ENCODE results near the gene OR5AL1. TPM values are rescaled to one million over a fixed set of nuclear protein-coding genes. Genes with fewer than 3 reads are reported as not detected.
"Not testable (repeated sequence)": the region's sequence is repeated elsewhere in the genome, so short reads cannot be mapped to it uniquely, and the experiment has no call there.

The OR5AL1 gene
- polyA plus RNA-seq, result not detected

DNA sequence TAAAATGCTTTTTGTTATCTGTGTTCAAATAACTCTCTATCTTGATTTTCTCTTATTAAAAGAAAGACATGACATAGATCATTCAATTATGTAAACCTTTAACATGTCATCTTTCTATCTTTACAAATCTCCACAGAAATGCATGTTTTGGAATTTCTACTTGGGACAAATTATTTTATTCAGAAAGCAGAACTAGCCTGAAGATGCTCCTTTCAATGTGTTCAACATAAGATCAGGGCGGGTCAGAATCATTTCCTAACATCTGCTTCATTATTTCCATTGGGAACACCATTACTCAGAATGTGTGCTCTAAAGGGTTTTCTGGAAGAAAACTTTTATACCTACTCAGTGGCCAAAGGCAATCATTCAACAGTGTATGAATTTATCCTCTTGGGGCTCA lies at the start of gene OR5AL1:
OR5AL1 (plus strand) TSS at position 301 of the 400 bp plus-strand sequence.
- peaks cover 8 to 54% (median 23%) of the 10 kb centered on the region in 6 donors for H3K9me3 Mint-ChIP-seq
- no peak within 1 kb of the TSS for H3K4me3 Mint-ChIP-seq
- no peak within 1 kb of the TSS for H3K27ac Mint-ChIP-seq
- H3K4me1 Mint-ChIP-seq, result no peaks in the 10 kb centered on the region
- no peak for DNase-seq
- H3K27me3 Mint-ChIP-seq (ENCODE audit: low read depth in 3 of 3), result peaks cover 0 to 4% (median 1%) of the 10 kb centered on the region in 3 donors
- no peaks in the 10 kb centered on the region for H3K36me3 Mint-ChIP-seq

- DNase-seq, result no peak
- H3K27ac Mint-ChIP-seq, result no peak within 1 kb of the TSS
- no peaks in the 10 kb centered on the region for H3K36me3 Mint-ChIP-seq
- H3K27me3 Mint-ChIP-seq (ENCODE audit: low read depth in 3 of 3), result no peaks in the 10 kb centered on the region
- peaks cover 15 to 36% (median 33%) of the 10 kb centered on the region in 6 donors for H3K9me3 Mint-ChIP-seq
- no peak within 1 kb of the TSS for H3K4me3 Mint-ChIP-seq
- no peaks in the 10 kb centered on the region for H3K4me1 Mint-ChIP-seq
These were observed 37.2 kb upstream of the OR5AL1 start, which contains the start of gene OR8U1 for GRCh38 chr11:56375324-56375723. Gene OR8U1, plus strand, starts transcription at chr11:56375624. Its CDS starts 0 bp downstream, at chr11:56375624.

DNA sequence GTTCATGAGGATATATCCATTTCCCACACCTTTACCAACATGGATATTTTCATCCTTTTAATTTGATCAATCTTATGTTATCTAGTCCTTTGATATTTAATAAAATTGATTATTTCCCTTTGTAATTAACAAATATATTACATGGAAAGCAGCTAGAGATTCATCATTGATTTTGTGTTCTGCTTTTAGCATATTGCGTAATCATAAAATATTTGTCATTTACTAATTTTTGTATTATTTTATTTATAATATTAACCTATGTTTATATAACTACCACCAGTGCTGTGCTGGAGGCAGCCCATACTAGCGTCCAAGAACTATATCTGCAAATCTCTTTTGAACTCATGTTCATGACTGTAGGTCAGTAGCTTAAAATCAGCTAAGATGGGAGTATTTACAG lies 32.4 kb upstream of the OR5AL1 start:
- H3K27ac Mint-ChIP-seq, result no peak overlapping the region
- H3K4me3 Mint-ChIP-seq, result no peak overlapping the region

DNA sequence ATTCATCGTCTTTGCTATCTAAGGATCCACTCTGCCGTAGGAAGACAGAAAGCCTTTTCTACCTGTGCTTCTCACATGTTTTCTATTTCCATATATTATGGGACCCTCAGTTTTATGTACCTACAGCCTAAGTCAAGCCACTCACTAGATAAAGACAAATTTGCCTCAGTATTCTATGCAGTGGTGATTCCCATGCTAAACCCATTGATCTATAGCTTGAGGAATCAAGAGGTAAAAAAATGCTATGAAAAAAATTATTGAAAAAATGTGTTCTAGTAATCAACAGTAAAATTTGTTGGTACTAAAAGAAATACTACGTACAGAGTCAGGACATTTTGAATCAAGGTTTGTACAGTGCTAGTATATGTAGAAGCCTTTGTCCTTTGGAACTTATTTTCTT lies 18.1 kb upstream of the OR5AL1 start:
- Mint-ChIP-seq H3K27ac (no peak overlapping the region), H3K4me3 (no peak overlapping the region), H3K9me3 (peaks cover 7 to 60% (median 30%) of the 10 kb centered on the region in 6 donors), H3K27me3 (ENCODE audit: low read depth in 3 of 3) (peaks cover 0 to 2% (median 0%) of the 10 kb centered on the region in 3 donors), H3K4me1 (no peaks in the 10 kb centered on the region), H3K36me3 (no peaks in the 10 kb centered on the region)
- no peak for DNase-seq

More for the DNA sequence above, 32.4 kb upstream of the OR5AL1 start:
- no peak for DNase-seq
- Mint-ChIP-seq H3K36me3 (no peaks in the 10 kb centered on the region), H3K9me3 (peaks cover 19 to 33% (median 25%) of the 10 kb centered on the region in 6 donors), H3K4me1 (no peaks in the 10 kb centered on the region), H3K27me3 (ENCODE audit: low read depth in 3 of 3) (no peaks in the 10 kb centered on the region)

DNA sequence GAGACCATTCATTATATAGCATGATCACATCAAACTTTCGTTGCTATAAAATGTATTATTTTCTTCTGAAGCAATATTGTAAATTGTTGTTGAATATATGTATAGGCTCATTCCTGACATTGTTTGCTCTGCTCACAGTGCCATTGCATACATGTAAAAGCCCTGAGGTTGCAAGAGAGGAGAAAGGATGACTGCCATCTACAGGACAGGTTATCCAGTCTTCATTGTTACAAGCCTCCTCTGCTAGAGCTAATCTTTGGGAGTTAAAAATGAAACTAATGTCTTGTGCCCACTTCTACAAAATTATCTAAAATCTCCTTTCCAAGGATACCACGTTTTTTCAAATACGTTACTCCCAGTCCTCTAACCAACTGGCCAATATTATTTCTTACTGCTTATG lies 16.4 kb upstream of the OR5AL1 start:
- peaks cover 0 to 2% (median 0%) of the 10 kb centered on the region in 3 donors for H3K27me3 Mint-ChIP-seq (ENCODE audit: low read depth in 3 of 3)
- no peak for DNase-seq
- H3K9me3 Mint-ChIP-seq, result peaks cover 10 to 56% (median 27%) of the 10 kb centered on the region in 6 donors
- no peak overlapping the region for H3K27ac Mint-ChIP-seq
- H3K4me1 Mint-ChIP-seq, result no peaks in the 10 kb centered on the region
- H3K4me3 Mint-ChIP-seq, result no peak overlapping the region
- H3K36me3 Mint-ChIP-seq, result no peaks in the 10 kb centered on the region

GRCh38 chr11:56401858-56402461 lies 10.5 kb upstream of the OR5AL1 start:
- not testable (repeated sequence) for H3K4me3 Mint-ChIP-seq; H3K36me3 Mint-ChIP-seq; H3K4me1 Mint-ChIP-seq; DNase-seq; H3K27ac Mint-ChIP-seq; H3K27me3 Mint-ChIP-seq (ENCODE audit: low read depth in 3 of 3)
- peaks cover 20 to 56% (median 32%) of the 10 kb centered on the region in 6 donors for H3K9me3 Mint-ChIP-seq

DNA sequence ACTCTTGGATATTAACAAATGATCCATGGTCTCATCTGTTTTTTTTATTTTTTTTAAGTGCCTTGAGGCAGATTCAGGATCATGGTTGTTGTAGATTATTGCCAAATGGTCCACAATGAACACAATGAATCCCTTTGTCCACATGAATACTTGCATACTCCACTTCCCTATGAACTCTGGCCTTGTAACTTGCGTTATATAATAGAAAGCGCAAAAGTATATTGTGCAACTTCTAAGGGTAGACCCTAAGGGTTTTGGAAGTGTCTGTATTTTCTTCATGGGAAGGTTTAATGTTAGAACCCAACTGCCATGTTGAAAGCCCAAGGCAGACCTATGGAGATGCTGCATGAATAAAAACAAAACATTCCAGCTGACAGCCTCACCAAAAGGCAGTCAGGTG lies 8.1 kb upstream of the OR5AL1 start:
- no peak for DNase-seq
- Mint-ChIP-seq H3K4me3 (no peak overlapping the region), H3K36me3 (no peaks in the 10 kb centered on the region), H3K9me3 (peaks cover 23 to 63% (median 44%) of the 10 kb centered on the region in 6 donors), H3K27ac (no peak overlapping the region), H3K4me1 (no peaks in the 10 kb centered on the region), H3K27me3 (ENCODE audit: low read depth in 3 of 3) (no peaks in the 10 kb centered on the region)

- Mint-ChIP-seq H3K36me3 (no peaks in the 10 kb centered on the region), H3K9me3 (peaks cover 16 to 63% (median 35%) of the 10 kb centered on the region in 6 donors), H3K4me3 (no peak overlapping the region), H3K27me3 (ENCODE audit: low read depth in 3 of 3) (peaks cover 0 to 4% (median 0%) of the 10 kb centered on the region in 3 donors), H3K4me1 (no peaks in the 10 kb centered on the region), H3K27ac (no peak overlapping the region)
- DNase-seq, result no peak
These were observed 1.7 kb upstream of the OR5AL1 start for GRCh38 chr11:56410801-56411200.

- no peaks in the 10 kb centered on the region for H3K27me3 Mint-ChIP-seq (ENCODE audit: low read depth in 3 of 3)
- no peaks in the 10 kb centered on the region for H3K36me3 Mint-ChIP-seq
- no peak for DNase-seq
- H3K4me1 Mint-ChIP-seq, result no peaks in the 10 kb centered on the region
- H3K4me3 Mint-ChIP-seq, result no peak overlapping the region
- peaks cover 0 to 64% (median 19%) of the 10 kb centered on the region in 6 donors for H3K9me3 Mint-ChIP-seq
- no peak overlapping the region for H3K27ac Mint-ChIP-seq
These were observed 41.0 kb downstream of the OR5AL1 start for GRCh38 chr11:56453521-56453920.

GRCh38 chr11:56457076-56457475 lies 44.6 kb downstream of the OR5AL1 start:
- no peak for DNase-seq
- no peak overlapping the region for H3K4me3 Mint-ChIP-seq
- no peaks in the 10 kb centered on the region for H3K4me1 Mint-ChIP-seq

More at GRCh38 chr11:56457076-56457475, 44.6 kb downstream of the OR5AL1 start:
- Mint-ChIP-seq H3K36me3 (no peaks in the 10 kb centered on the region), H3K27ac (no peak overlapping the region), H3K9me3 (peaks cover 0 to 66% (median 19%) of the 10 kb centered on the region in 6 donors), H3K27me3 (ENCODE audit: low read depth in 3 of 3) (no peaks in the 10 kb centered on the region)

Other genes with a start within 250 kb of the OR5AL1 start
- gene OR5J2, start 236.1 kb upstream of the OR5AL1 start, polyA plus RNA-seq, result not detected
- not detected for gene OR5T2, start 178.4 kb upstream of the OR5AL1 start, polyA plus RNA-seq
- gene OR5T3, start 160.4 kb upstream of the OR5AL1 start, polyA plus RNA-seq, result not detected
- gene OR5T1, start 138.5 kb upstream of the OR5AL1 start, polyA plus RNA-seq, result not detected
- gene OR8H1, start 120.4 kb upstream of the OR5AL1 start, polyA plus RNA-seq, result not detected
- gene OR8K3, start 97.6 kb upstream of the OR5AL1 start, polyA plus RNA-seq, result not detected
- not detected for gene OR8K1, start 66.7 kb upstream of the OR5AL1 start, polyA plus RNA-seq
- gene OR8J1, start 58.4 kb upstream of the OR5AL1 start, polyA plus RNA-seq, result not detected
- not detected for gene OR8U1, start 37.1 kb upstream of the OR5AL1 start, polyA plus RNA-seq
- gene OR5M3, start 60.7 kb downstream of the OR5AL1 start, polyA plus RNA-seq, result not detected
- gene OR5M8, start 78.7 kb downstream of the OR5AL1 start, polyA plus RNA-seq, result not detected
- gene OR5M11, start 130.6 kb downstream of the OR5AL1 start, polyA plus RNA-seq, result not detected
- not detected for gene OR5M10, start 165.0 kb downstream of the OR5AL1 start, polyA plus RNA-seq
- not detected for gene OR5M1, start 202.2 kb downstream of the OR5AL1 start, polyA plus RNA-seq
- gene OR5AP2, start 229.7 kb downstream of the OR5AL1 start, polyA plus RNA-seq, result not detected